ENCODE data around the gene MOV10L1.

DNA sequence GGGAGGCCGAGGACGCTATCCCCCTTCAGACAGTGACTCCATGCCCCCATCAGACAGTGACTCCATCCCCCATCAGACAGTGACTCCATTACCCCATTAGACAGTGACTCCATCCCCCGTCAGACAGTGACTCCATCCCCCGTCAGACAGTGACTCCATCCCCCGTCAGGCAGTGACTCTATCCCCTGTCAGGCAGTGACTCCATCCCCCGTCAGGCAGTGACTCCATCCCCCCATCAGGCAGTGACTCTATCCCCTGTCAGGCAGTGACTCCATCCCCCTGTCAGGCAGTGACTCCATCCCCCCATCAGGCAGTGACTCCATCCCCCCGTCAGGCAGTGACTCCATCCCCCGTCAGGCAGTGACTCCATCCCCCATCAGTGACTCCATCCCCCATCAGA lies 22.6 kb upstream of the MOV10L1 start:
- no peak for TF ChIP-seq EP300 (IDR thresholded peaks at IDR 0.05; ENCODE audit: borderline replicate concordance)
- TF ChIP-seq, protein P1, sequence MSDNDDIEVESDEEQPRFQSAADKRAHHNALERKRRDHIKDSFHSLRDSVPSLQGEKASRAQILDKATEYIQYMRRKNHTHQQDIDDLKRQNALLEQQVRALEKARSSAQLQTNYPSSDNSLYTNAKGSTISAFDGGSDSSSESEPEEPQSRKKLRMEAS (IDR thresholded peaks at IDR 0.05), result no peak
- TF ChIP-seq, protein P2, sequence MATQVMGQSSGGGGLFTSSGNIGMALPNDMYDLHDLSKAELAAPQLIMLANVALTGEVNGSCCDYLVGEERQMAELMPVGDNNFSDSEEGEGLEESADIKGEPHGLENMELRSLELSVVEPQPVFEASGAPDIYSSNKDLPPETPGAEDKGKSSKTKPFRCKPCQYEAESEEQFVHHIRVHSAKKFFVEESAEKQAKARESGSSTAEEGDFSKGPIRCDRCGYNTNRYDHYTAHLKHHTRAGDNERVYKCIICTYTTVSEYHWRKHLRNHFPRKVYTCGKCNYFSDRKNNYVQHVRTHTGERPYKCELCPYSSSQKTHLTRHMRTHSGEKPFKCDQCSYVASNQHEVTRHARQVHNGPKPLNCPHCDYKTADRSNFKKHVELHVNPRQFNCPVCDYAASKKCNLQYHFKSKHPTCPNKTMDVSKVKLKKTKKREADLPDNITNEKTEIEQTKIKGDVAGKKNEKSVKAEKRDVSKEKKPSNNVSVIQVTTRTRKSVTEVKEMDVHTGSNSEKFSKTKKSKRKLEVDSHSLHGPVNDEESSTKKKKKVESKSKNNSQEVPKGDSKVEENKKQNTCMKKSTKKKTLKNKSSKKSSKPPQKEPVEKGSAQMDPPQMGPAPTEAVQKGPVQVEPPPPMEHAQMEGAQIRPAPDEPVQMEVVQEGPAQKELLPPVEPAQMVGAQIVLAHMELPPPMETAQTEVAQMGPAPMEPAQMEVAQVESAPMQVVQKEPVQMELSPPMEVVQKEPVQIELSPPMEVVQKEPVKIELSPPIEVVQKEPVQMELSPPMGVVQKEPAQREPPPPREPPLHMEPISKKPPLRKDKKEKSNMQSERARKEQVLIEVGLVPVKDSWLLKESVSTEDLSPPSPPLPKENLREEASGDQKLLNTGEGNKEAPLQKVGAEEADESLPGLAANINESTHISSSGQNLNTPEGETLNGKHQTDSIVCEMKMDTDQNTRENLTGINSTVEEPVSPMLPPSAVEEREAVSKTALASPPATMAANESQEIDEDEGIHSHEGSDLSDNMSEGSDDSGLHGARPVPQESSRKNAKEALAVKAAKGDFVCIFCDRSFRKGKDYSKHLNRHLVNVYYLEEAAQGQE (IDR thresholded peaks at IDR 0.05; ENCODE audit: low read depth), result no peak
